ENCODE data around the gene ZNF490.
"Not testable (repeated sequence)": the region's sequence is repeated elsewhere in the genome, so short reads cannot be mapped to it uniquely, and the experiment has no call there.

The ZNF490 gene

DNA sequence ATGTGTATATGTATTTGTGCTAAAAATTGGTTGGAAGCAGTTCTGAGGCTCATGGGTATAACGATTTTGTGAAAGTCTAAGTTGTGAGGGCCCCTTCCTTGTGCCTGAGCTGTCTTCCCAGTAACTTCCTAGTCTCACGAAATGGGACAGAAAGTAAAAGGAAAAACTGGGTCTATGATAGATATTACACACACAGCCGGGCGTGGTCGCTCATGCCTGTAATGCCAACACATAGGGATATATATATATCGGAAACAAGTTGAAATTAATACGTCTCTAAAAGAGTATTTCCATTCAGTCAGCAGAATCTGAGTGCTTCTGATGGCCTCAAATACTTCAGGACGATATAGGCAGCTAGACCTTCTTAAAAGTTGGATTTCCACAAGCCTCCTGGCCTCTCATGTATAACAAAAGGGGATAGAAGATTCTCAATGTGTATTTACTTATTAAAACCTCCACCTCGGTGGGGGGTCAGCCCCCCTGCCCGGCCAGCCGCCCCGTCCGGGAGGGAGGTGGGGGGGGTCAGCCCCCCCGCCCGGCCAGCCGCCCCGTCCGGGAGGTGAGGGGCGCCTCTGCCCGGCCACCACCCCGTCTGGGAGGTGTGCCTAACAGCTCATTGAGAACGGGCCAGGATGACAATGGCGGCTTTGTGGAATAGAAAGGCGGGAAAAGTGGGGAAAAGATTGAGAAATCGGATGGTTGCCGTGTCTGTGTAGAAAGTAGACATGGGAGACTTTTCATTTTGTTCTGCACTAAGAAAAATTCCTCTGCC, 10.8 kb upstream of the ZNF490 start:
- DNase-seq (ENCODE audit: low read depth): not testable (repeated sequence)

DNA sequence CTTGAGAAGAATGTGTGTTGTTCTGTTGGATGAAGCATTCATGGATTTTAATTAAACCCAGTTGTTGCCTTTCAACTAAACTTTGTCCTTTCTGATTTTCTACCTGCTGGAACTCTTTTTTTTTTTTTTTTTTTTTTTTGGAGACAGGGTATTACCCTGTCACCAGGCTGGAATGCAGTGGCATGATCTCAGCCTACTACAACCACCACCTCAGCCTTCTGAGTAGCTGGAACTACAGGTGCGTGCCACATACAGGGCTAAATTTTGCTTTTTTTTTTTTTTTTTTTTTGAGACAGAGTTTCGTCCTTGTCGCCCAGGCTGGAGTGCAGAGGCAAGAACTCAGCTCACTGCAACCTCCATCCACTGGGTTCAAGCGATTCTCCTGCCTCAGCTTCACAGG, 7.0 kb upstream of the ZNF490 start:
- no peak for DNase-seq (ENCODE audit: low read depth)

DNA sequence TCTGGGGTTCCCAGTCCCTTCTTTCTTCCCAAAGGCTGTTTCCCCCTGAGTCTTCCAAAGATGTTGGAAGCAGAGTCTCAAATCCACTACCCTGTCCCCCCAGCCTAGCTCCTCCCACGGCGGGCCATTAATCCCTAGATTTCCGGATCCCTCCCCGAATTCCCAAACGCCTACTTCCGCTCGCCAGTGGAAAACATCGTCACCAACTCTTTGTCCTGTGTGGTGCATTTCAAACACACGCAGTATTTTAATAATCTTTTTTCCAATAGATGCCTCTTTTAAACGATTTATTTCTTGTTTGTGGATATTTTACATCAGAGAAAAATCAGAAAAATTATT, 717 bp upstream of the ZNF490 start:
- DNase-seq (ENCODE audit: low read depth): no peak

DNA sequence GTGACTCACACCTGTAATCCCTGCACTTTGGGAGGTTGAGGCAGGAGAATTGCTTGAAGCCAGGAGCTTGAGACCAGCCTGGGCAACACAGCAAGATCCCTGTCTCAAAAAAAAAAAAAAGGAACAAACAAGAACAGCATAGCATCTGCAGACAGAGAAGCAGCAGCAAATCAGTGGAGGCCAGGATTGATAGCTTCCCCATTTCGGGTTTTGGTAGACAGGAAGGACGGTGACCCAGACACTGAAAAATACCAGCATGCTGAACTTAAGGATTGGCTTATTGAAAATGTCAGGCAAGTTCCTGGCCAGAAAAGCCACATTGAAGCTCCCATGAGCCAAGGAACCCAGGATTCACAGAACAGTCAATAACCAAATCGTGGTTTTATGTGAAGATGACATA, 3.0 kb downstream of the ZNF490 start:
- no peak for DNase-seq (ENCODE audit: low read depth)

DNA sequence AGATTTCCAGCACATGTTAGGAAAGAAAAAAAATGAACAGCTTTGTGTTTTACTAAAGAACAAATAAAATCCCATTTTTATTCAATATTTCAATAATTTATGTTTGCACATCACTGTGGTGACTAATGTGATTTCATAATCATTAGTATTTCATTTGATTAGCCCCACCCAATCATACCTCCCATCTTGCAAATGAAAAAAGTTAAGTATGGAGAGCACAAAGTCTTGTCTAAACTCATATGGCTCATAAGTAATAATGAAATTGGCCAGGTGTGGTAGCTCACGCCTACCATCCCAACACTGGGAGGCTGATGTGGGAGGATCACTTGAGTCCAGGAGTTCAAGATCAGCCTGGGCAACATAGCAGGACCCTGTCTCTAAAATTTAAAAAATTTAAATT, 3.8 kb downstream of the ZNF490 start:
- no peak for DNase-seq (ENCODE audit: low read depth)

DNA sequence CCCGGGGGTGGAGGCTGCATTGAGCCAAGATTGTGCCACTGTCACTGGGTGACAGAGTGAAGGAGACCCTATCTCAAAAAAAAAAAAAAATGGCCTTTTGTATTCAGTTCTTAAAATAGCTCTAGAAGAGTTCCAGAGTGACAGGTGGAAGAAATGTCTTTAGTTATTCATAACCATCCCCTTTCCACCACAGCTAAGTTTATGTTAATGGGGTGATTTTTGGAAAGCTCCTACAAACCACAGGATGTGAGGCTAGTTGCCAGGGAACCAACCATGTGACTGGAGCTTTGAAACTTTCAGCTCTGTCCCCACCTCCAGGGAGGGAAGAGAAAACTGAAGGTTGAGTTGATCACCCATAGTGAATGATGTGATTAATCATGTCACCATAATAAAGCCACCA, 6.9 kb downstream of the ZNF490 start:
- no peak for DNase-seq (ENCODE audit: low read depth)

DNA sequence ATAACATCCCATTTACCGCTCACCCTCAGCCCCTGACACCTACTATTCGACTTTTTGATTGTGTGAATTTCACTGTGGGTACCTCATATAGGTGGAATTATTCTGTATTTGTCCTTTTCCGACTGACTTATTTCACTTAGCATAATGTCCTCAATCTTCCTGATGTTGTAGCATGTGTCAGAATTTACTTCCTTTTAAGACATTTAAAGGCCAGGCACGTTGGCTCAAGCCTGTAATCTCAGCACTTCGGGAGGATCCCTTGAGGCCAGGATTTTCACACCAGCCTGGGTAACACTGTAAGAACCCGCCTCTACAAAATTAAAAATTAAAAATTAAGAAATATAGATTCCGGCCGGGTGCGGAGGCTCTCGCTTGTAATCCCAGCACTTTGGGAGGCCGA, 13.0 kb downstream of the ZNF490 start:
- no peak for DNase-seq (ENCODE audit: low read depth)

DNA sequence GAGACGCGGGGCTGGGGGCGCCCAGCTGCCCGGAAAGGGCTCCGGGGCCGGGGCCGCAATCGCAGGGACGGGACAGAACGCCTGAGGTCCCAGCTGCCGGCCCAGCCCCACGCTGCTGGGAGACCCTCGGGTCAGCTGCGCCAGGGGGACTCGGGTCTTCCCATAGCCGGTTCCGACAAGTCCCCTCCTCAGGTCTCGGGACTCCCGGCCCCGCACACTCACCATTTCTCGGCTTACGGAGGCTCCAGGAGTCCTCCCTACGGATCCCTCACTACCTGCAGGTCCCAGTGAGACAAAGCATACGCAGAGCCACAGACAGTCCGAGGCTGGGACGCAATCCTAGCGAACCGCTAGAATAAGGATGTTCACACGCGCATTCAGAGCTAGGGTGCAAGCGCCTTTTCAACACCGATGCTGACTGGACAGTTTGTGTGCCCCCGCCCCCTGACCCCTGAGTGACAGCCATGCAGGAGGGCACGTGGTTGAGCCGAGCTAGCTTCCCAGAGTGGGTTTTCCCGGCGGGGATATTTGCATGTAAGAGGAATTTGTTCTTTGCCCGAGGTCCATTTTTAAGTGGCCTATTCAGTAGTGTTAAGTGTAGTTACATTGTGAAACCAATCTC, 13.6 kb downstream of the ZNF490 start:
- no peak for DNase-seq (ENCODE audit: low read depth)

DNA sequence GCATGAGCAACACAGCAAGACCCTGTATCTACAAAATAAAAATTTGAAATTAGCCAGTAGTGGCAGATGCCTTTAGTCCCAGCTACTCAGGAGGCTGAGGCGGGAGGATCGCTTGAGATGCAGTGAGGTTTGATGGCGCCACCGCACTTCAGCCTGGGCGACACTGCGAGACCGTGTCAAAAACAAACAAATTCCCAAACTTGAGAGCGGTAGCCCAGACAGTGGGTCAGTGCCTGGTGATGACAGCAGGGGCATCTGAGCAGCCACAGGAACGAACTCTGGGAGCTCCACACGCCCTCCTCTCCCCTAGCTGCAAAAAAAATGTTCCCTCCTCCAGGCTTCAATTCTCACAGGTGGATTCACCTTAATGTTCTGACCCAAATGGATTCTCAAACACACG, 14.1 kb downstream of the ZNF490 start:
- DNase-seq (ENCODE audit: low read depth): no peak

DNA sequence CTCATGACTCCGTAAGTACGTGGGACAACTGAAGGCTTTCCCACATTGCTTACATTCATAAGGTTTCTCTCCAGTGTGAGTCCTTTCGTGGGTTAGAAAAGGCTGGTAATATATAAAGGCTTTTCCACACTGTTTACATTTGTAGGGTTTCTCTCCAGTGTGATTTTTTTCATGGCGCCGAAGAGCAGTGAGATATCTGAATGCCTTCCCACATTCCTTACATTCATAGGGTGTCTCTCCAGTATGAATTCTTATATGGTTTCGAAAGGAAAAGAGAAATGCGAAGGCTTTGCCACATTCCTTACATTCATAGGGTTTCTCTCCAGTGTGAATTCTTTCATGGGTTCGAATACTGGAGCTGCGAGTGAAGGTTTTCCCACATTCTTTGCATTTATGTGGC, 29.5 kb downstream of the ZNF490 start:
- no peak for DNase-seq (ENCODE audit: low read depth)

DNA sequence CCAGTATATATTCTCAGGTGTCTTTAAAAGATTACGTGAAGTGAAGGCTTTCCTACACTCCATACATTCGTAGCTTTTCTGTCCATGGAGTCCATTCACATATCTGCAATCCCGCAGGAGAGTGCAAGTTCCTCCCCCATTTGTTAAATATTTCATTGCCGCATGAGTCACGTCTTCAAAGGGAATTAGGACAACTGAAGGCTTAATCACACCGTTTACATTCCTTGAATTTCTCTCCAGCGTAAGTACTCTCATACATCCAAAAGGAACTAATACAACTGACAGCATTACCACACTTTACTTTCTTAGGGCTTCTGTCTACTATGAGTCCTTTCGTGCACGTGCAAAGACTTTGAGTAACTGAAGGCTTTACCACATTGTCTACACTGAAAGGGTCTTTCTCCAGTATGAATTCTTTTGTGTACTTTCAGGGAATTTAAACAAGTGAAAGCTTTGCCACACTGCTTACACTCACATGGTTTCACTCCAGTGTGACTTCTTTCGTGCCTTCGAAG, 30.4 kb downstream of the ZNF490 start:
- DNase-seq (ENCODE audit: low read depth): no peak

DNA sequence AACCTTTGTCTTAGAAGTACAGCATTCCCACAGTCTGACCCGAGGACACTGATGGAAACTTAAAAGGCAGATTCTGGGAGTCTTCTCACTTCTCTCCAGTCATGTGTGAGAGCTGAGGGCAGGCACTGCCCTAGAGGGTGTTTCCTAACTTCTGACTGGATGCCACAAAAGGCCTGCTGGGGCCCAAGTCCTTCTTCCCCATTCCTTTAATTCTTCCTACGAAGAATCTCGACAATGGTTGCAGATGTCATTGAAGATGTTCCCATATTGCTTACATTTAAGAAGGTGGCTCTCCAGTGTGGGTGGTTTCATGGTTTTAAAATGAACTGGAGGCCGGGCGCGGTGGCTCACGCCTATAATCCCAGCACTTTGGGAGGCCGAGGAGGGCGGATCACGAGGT, 32.0 kb downstream of the ZNF490 start:
- no peak for DNase-seq (ENCODE audit: low read depth)

DNA sequence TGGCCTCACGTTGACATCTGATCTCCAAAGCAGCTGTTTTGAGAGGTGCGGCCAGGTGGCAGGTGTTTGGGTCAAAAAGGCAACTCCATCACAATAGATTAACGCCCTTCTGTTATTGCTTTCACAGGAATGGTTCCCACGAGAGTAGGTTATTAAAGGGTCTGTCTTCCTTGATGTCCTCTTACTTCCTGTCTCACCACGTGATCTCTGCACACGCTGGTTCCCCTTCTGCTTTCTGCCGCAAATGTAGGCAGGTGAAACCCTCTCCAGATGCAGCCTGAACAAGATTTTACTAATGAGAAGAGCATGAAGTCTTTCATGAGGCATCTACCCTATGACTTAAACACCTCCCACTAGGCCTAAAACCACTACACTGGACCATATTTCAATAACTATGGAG, 36.6 kb downstream of the ZNF490 start:
- DNase-seq (ENCODE audit: low read depth): no peak

DNA sequence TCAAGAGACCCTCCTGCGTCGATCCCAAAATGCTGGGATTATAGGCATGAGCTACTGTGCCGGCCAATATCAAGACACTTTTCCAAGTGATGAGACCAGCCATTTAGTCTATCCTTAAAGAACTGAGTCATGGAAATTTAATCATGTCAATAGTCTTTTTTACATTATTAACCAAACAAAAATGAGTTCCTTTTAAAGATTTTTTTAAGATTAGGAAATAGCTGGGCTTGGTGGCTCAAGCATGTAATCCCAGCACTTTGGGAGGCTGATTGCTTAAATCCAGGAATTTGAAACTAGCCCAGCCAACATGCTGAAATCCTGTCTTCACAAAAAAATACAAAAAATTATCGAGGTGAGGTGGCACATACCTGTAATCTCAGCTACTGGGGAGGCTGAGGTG, 42.7 kb downstream of the ZNF490 start:
- no peak for DNase-seq (ENCODE audit: low read depth)

DNA sequence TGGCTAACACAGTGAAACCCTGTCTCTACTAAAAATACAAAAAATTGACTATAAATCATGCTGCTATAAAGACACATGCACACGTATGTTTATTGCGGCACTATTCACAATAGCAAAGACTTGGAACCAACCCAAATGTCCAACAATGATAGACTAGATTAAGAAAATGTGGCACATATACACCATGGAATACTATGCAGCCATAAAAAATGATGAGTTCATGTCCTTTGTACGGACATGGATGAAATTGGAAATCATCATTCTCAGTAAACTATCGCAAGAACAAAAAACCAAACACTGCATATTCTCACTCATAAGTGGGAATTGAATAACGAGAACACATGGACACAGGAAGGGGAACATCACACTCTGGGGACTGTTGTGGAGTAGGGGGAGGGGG, 44.2 kb downstream of the ZNF490 start:
- DNase-seq (ENCODE audit: low read depth): not testable (repeated sequence)

DNA sequence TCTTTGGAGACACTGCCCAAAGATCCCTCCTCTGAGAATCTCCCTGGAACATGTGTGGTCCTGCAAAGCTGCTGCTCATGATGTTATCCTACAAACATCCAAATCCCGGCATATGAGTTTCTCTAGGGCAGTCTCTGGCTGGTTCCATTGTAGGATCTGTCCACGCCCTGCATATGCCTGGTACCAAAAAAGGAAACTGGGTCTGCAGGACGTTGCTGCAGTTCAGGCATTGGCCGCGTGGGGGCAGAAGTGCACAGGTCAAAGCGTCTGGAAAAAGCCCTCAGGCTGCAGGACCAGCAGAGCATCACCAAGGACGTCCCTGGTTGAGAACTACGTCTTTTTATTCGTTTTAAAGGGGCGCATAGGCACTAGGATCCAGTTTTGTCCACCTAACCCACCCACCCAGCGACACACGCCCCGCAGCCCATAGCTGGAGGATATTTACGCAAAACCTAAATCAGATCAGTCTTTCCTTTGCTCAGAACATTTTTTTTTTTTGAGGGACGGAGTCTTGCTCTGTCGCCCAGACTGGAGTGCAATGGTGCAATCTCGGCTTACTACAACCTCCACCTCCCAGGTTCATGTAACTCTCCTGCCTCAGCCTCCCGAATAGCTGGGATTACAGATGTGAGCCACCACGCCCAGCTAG, 46.5 kb downstream of the ZNF490 start:
- DNase-seq (ENCODE audit: low read depth): peak; percentile 88

DNA sequence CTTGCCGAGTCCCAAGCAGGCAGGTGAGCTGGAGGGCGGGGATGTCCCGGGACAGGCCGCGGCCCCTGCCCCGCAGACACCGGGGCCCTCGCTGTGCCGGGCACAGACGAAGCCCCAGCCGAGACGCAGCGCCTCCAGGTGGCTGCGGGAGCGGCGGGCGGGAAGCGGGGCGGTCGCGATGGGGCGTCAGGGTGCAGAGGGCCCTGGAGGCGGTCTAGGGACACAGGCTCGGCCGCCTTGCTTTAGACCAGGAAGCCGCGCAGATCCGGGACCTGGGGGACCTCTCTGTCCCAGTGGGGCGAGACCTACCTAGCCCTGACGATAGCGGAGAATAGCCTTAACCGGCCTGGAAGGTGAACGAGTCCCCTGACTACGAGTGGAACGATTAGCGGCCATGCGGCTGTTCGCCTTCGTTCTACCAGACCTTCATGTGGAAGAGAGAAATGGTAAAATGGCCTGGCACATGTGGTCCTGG, 55.1 kb downstream of the ZNF490 start:
- DNase-seq (ENCODE audit: low read depth): no peak

DNA sequence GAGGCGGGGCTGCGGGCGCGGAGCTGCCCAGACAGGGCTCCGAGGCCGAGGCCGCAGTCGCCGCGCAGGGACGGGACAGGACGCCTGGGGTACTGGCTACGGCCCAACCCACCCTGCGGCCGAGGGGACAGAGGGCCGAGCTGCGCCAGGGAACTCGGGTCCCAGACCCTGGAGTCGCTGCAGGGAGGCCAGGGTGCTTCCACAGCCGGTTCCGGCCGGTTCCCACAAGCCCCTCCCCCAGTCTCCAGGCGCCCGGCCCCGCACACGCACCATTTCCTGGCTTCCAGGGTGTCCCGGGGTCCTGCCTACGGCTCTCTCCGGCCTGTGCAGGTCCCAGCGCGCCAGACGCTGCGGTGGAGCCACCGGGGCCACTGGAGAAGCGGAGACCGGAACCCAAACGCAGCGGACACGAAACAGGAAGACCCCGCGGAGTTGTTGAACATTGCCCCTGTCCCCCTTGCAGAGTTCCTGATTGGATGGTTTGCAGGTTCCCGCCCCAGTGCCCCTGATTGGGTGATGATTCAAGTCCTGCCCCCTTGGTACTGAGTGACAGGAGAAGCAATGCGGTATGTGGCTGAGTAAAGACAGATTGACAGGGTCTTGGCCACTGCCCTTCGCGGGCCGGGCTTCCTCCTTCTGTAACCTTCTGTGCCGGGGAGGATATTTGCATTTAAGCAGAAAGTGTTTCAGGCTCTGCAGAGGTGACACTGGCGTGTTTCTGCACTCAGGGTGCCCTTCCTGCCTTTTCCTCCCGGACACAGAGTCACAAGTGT, 59.4 kb downstream of the ZNF490 start, which contains the start of gene ZNF564:
TSS of gene ZNF564 (minus strand) at position 423 of the 773 bp plus-strand sequence. CDS start at position 273, 150 bp downstream.
- DNase-seq (ENCODE audit: low read depth): peak; percentile 81

DNA sequence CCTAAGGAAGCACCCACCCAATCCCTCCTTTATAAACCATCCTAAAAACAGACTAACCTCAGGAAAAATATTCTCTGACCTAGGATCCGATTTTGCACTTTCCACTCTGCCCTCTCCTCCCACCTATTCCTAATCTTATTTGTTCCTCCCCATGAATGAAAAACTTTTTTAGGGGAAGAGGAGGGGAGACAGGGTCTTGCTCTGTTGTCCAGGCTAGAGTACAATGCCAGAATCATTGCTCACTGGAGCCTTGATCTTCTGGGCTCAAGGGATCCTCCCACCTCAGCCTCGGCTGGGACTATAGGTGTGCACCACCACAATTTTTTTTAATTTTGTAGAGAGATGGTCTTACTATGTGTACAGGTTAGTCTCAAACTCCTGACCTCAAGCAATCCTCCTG, 63.7 kb downstream of the ZNF490 start:
- no peak for DNase-seq (ENCODE audit: low read depth)

DNA sequence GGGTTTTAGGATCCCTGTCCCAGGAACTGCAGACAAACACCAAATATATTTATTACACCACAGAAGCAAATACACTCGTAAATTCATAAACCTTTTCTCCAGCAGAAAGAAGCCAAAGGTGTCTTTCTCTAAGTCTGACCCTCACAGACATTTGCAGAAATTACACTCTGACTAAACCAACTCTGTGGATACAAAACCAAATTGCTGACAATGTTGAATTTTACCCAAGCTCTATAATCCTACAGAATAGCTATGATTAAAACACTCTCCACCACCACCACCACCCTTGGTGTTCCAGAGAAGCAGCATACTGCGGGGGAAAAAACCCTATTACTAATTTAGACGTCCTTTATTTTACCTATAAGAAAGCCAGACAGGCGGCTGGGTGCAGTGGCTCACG, 64.5 kb downstream of the ZNF490 start:
- DNase-seq (ENCODE audit: low read depth): no peak

DNA sequence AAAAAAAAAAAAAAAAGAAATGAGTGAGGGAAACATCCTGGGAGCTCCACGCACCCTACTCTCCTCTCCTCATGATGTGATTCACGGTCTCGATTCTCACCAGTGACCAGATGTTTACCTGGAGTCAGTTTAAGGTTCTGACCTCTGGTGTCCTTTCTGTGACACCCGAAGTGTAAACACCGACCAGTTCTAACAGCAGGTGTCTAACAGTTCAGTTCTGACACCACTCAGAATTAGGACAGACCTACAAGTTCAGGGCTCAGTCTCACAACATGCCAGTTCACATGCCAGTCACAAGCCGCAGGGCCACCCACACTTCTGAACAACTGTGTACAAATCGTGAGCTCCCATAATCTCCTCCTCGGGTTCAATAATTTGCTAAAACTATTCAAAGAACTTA, 65.3 kb downstream of the ZNF490 start:
- DNase-seq (ENCODE audit: low read depth): no peak

DNA sequence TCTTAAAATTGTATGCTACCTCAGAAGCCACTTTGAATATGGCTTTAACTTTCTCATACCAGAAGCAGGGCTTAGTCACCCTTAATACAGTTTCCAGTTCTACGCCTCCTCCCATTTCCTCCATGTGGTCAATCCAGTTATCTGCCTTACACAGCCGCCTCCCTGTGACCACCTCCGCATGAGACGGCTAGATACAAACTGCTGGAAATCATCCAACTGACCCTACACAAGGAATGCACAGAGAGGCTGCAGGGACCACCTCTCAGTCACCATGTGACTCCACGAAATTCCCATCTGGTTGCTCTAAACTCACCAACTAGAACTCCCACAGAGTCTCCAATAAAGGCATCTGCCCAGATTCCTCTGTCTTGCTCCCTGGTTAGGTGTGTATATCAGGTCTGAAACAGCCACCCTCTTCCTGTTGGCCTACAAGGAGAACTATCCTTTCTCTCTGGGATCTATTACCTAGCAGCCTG, 66.2 kb downstream of the ZNF490 start:
- no peak for DNase-seq (ENCODE audit: low read depth)

Measured in stimulated activated CD8-positive, alpha-beta memory T cell treated with anti-CD3 and anti-CD28 coated beads, Interleukin-12 subunit alpha, Interleukin-12 subunit beta, amount 100 ng/mL, for 1 hour (primary cell).